Vagina (tissue), 2 donors: ENCODE results near the gene SDK2. TPM values are rescaled to one million over a fixed set of nuclear protein-coding genes. Genes with fewer than 3 reads are reported as not detected.

Source experiments
- DNase-seq, 2 donors: peaks; one replicate each; pipeline ENCODE4 v3.0.0-alpha.2; 2017; ENCODE audit errors: extremely low spot score in 2 of 2
- H3K27ac ChIP-seq: fragments of 200-600 bp; sonication (generic); one replicate; pipeline ENCODE4 v1.5.1; 2019
- H3K27me3 ChIP-seq: fragments of 200-600 bp; sonication (generic); one replicate; pipeline ENCODE4 v1.5.1; 2019
- H3K36me3 ChIP-seq, 2 donors: fragments of 200-600 bp; sonication (generic); one replicate each; pipeline ENCODE4 v1.5.1; 2017 to 2019
- H3K4me1 ChIP-seq: fragments of 200-600 bp; sonication (generic); one replicate; pipeline ENCODE4 v1.5.1; 2019
- H3K4me3 ChIP-seq, 2 donors: fragments of 200-600 bp; sonication (generic); 1 replicate in 1 of 2; 2 replicates in 1 of 2; pipeline ENCODE4 v1.5.1; 2016 to 2019
- H3K9me3 ChIP-seq: fragments of 200-600 bp; sonication (generic); one replicate; pipeline ENCODE4 v1.5.1; 2019
- POLR2A ChIP-seq, 2 donors: fragments of 450-650 bp; IDR thresholded peaks; one replicate each; pipeline ENCODE4 v1.6.1; 2017; ENCODE audit warnings: antibody characterized with exemption in 2 of 2, mild to moderate bottlenecking in 2 of 2, moderate library complexity in 2 of 2
- POLR2AphosphoS5 ChIP-seq, 2 donors: sonication (generic); formaldehyde crosslinking; IDR thresholded peaks; one replicate each; pipeline ENCODE4 v1.9.0; 2017; ENCODE audit warnings: antibody characterized with exemption in 2 of 2, mild to moderate bottlenecking in 2 of 2, low read depth in 1 of 2; ENCODE audit not compliant: insufficient read depth in 1 of 2
- intact Hi-C: fragments of 100-400 bp; cut with DNase I; formaldehyde crosslinking; loops from one replicate; pipeline ENCODE4 v1.15.1; 2023
- total RNA-seq: library from RNA; depleted of rRNA; stranded (reverse); fragments of >200 nt; gene quantifications from one replicate; pipeline ENCODE4 v1.2.3, GENCODE V29; 2016
- TF ChIP-seq, protein P1 (sequence below), 3 experiments: fragments of 450-650 bp in 2 of 3; fragments of 200-600 bp in 1 of 3; sonication (generic) in 1 of 3; IDR thresholded peaks; one replicate each; pipeline ENCODE4 v1.5.1; 2017 to 2019; ENCODE audit warnings: antibody characterized with exemption in 3 of 3, mild to moderate bottlenecking in 2 of 3, moderate library complexity in 2 of 3

The SDK2 gene
- total RNA-seq, 1 donor from 2014 or later, result 1.7 TPM

DNA sequence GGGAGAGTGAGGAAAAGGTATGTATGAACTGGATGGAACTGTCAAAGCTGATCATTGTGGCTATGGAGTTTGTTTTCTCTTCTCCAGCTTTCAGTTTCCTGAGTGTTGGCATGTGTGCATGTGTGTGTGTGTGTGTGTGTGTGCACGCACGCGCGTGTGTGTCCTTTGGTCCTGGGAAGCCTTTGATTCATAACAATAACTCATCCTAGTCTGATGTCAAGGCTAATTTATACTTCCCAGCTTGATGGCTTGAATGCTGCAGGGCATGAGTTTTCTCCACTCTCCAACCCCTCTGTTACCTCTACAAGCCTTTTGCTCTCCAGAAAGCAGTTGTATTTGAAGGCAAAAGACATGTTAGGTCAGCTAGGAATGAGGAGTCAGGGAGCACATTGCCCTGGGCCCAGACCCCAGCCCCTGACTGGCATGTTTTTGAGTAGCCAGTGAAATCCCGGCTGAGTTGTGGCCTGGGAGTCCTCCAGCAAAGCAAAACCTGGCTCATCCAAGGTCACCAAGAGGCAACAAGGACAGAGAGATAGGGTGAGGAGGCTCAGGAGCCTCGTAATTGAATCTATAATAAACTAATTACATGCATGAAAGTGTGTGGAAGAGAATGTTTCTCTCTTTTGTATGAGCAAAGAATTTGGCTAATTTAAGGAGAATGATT lies 323.5 kb downstream of the SDK2 start:
- Histone ChIP-seq H3K27me3 (no peaks in the 10 kb centered on the region), H3K9me3 (no peaks in the 10 kb centered on the region), H3K36me3 (no peaks in the 10 kb centered on the region), H3K4me1 (peaks cover 39% of the 10 kb centered on the region), H3K4me3 (no peak overlapping the region), H3K27ac (no peak overlapping the region)
- TF ChIP-seq, protein P1, sequence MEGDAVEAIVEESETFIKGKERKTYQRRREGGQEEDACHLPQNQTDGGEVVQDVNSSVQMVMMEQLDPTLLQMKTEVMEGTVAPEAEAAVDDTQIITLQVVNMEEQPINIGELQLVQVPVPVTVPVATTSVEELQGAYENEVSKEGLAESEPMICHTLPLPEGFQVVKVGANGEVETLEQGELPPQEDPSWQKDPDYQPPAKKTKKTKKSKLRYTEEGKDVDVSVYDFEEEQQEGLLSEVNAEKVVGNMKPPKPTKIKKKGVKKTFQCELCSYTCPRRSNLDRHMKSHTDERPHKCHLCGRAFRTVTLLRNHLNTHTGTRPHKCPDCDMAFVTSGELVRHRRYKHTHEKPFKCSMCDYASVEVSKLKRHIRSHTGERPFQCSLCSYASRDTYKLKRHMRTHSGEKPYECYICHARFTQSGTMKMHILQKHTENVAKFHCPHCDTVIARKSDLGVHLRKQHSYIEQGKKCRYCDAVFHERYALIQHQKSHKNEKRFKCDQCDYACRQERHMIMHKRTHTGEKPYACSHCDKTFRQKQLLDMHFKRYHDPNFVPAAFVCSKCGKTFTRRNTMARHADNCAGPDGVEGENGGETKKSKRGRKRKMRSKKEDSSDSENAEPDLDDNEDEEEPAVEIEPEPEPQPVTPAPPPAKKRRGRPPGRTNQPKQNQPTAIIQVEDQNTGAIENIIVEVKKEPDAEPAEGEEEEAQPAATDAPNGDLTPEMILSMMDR (IDR thresholded peaks at IDR 0.05), result no peak
- TF ChIP-seq POLR2A (IDR thresholded peaks at IDR 0.05), result no peak
- TF ChIP-seq POLR2AphosphoS5 (IDR thresholded peaks at IDR 0.05; ENCODE audit: insufficient read depth in 1 of 2, low read depth in 1 of 2), result no peak
- no peak for DNase-seq
- intact Hi-C loops, result no loop called here

DNA sequence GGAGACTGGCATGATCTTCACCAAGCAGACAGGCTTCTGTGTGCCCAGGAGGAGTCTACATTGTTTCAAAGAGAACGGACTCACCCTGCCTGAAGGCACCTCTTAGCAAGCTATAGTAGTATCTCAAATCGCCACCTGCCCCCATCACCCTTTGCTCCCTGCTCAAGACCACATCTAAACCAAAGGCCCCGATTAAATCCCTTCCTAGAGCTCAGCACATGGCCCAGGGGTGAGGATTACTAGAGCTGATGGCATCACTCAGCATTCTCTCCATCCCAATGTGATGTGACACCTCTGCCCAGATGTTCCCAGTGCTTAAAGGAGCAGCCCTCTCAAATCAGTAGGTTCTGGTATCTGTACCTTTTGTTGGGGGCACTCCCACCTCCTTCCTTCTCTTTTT lies 324.5 kb downstream of the SDK2 start:
- H3K4me3 ChIP-seq, result no peak overlapping the region
- no peaks in the 10 kb centered on the region for H3K27me3 ChIP-seq
- no peaks in the 10 kb centered on the region for H3K36me3 ChIP-seq
- TF ChIP-seq, protein P1 (IDR thresholded peaks at IDR 0.05), result no peak
- no peak for TF ChIP-seq POLR2AphosphoS5 (IDR thresholded peaks at IDR 0.05; ENCODE audit: insufficient read depth in 1 of 2, low read depth in 1 of 2)
- TF ChIP-seq POLR2A (IDR thresholded peaks at IDR 0.05), result no peak
- peaks cover 29% of the 10 kb centered on the region for H3K4me1 ChIP-seq
- no peak overlapping the region for H3K27ac ChIP-seq
- H3K9me3 ChIP-seq, result no peaks in the 10 kb centered on the region
- intact Hi-C loops, result no loop called here
- no peak for DNase-seq

DNA sequence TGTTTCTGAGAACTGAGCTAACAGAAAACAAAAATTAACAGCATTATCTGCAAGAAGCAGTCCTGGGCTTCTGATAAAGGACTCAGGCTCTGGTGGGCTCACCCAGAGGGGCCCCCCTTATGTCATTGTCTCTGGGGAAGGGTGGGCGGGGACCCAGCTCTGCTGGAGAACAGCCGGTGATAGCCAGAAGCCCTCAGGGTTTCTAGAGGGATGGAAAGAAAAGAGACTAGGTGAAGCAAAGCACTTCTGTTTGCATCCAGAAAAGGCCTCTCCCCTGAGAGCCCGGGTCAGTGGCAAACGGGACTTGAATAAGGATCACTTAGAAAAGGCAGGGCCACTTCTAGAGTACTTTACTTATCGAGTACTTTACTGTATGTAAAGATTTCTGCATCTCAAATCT lies 325.4 kb downstream of the SDK2 start:
- Histone ChIP-seq H3K4me1 (peaks cover 20% of the 10 kb centered on the region), H3K36me3 (no peaks in the 10 kb centered on the region), H3K4me3 (no peak overlapping the region), H3K27ac (no peak overlapping the region), H3K27me3 (no peaks in the 10 kb centered on the region), H3K9me3 (no peaks in the 10 kb centered on the region)
- TF ChIP-seq POLR2A (IDR thresholded peaks at IDR 0.05) (no peak), POLR2AphosphoS5 (IDR thresholded peaks at IDR 0.05; ENCODE audit: insufficient read depth in 1 of 2, low read depth in 1 of 2) (no peak)
- TF ChIP-seq, protein P1 (IDR thresholded peaks at IDR 0.05), result no peak
- no peak for DNase-seq
- intact Hi-C loops, result no loop called here

DNA sequence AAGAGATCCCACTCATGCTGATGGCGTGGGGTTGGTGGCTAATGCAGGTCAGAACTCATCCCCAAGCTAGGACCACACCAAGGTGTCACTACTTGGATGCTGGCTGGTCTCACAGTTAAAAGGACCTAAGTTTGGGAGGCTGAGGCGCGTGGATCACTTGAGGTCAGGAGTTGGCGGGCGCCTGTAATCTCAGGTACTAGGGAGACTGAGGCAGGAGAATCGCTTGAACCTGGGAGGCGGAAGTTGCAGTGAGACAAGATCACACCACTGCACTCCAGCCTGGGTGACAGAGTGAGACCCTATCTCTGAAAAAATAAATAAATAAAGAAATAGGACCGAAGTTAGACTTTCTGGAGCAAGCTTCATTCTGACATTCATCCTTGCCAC lies 325.8 kb downstream of the SDK2 start:
- Histone ChIP-seq H3K36me3 (no peaks in the 10 kb centered on the region), H3K27me3 (no peaks in the 10 kb centered on the region), H3K27ac (no peak overlapping the region), H3K4me1 (peaks cover 16% of the 10 kb centered on the region), H3K9me3 (no peaks in the 10 kb centered on the region), H3K4me3 (no peak overlapping the region)
- intact Hi-C loops, result no loop called here
- TF ChIP-seq POLR2A (IDR thresholded peaks at IDR 0.05), result no peak
- TF ChIP-seq, protein P1 (IDR thresholded peaks at IDR 0.05), result no peak
- TF ChIP-seq POLR2AphosphoS5 (IDR thresholded peaks at IDR 0.05; ENCODE audit: insufficient read depth in 1 of 2, low read depth in 1 of 2), result no peak
- DNase-seq, result no peak
